MCF 10A (cell line): ENCODE measurements around the gene AK9. TPM values are rescaled to one million over a fixed set of nuclear protein-coding genes. Genes with fewer than 3 reads are reported as not detected.
A peak's percentile ranks its signal among the peaks of the same experiment; 100 is the strongest.

Experiments used
- BruUV-seq: library from RNA; stranded (reverse); fragments of 400-500 nt; replicated peaks from 2 replicates; lab custom pipeline; 2021; lab: Mats Ljungman, UMichigan
- CTCF ChIA-PET: fragments of 300-600 bp; sonication (Branson Sonifier 250); formaldehyde crosslinking; extraction: SDS; loops from one replicate; lab custom pipeline; 2021; ENCODE audit warnings: antibody characterized with exemption, inconsistent platforms; lab: Yijun Ruan, JAX
- POLR2A ChIA-PET: fragments of 300-600, 350-650 bp; sonication (Branson Sonifier 250); formaldehyde crosslinking; extraction: SDS; loops from one replicate; lab custom pipeline; 2020; ENCODE audit warnings: antibody characterized with exemption, inconsistent platforms; lab: Yijun Ruan, JAX
- DNase-seq: peaks from one replicate; pipeline ENCODE4 v3.0.0-alpha.2; 2018; ENCODE audit not compliant: unreplicated experiment
- H3K27ac Mint-ChIP-seq: one replicate; pipeline ENCODE4 v1.8.0; 2022; ENCODE audit warnings: mild to moderate bottlenecking, low read depth, mixed read lengths; ENCODE audit not compliant: unreplicated experiment
- H3K27me3 Mint-ChIP-seq: one replicate; pipeline ENCODE4 v1.8.0; 2022; ENCODE audit warnings: mixed read lengths; ENCODE audit not compliant: insufficient read depth, unreplicated experiment
- H3K36me3 Mint-ChIP-seq: one replicate; pipeline ENCODE4 v1.8.0; 2022; ENCODE audit warnings: mild to moderate bottlenecking, moderate library complexity, mixed read lengths; ENCODE audit not compliant: insufficient read depth, unreplicated experiment
- H3K4me1 Mint-ChIP-seq: one replicate; pipeline ENCODE4 v1.8.0; 2022; ENCODE audit warnings: mixed read lengths; ENCODE audit not compliant: insufficient read depth, unreplicated experiment
- H3K4me3 Mint-ChIP-seq: one replicate; pipeline ENCODE4 v1.8.0; 2022; ENCODE audit warnings: mild to moderate bottlenecking, moderate library complexity, mixed read lengths; ENCODE audit not compliant: unreplicated experiment
- H3K9me3 Mint-ChIP-seq: one replicate; pipeline ENCODE4 v1.8.0; 2022; ENCODE audit warnings: mixed read lengths; ENCODE audit not compliant: unreplicated experiment
- CTCF ChIP-seq: fragments of 200-600 bp; IDR thresholded peaks from one replicate; pipeline ENCODE4 v1.8.0; 2022; ENCODE audit warnings: antibody characterized with exemption, mild to moderate bottlenecking; ENCODE audit not compliant: unreplicated experiment
- intact Hi-C: fragments of 100-400 bp; cut with micrococcal nuclease; formaldehyde crosslinking; loops from 2 replicates; pipeline ENCODE4 v1.14.1; 2022
- total RNA-seq: library from RNA; stranded (reverse); gene quantifications from 2 replicates; pipeline ENCODE4 v1.2.3, GENCODE V29; 2022

The AK9 gene
- total RNA-seq, 1 experiment from 2014 or later: 4.7 TPM

GRCh38 chr6:109662192-109662591 lies 28.8 kb downstream of the AK9 start:
- no peak for DNase-seq
- no peak overlapping the region for H3K4me3 Mint-ChIP-seq
- no TSS peak for BruUV-seq
- TF ChIP-seq CTCF: no peak
- no peak overlapping the region for H3K27ac Mint-ChIP-seq
- H3K9me3 Mint-ChIP-seq: no peaks in the 10 kb centered on the region
- no peaks in the 10 kb centered on the region for H3K4me1 Mint-ChIP-seq
- H3K36me3 Mint-ChIP-seq: no peaks in the 10 kb centered on the region
- intact Hi-C loops: no loop called here
- POLR2A ChIA-PET: no interaction called here
- CTCF ChIA-PET: interaction anchor here (0.7 to 1.3 kb wide), 2 partner anchors 309 to 377 kb away, joined by 3 read pairs; no protein-coding TSS in a partner anchor
- H3K27me3 Mint-ChIP-seq: no peaks in the 10 kb centered on the region

GRCh38 chr6:109660526-109661320 lies 30.3 kb downstream of the AK9 start:
- no peak overlapping the region for H3K4me3 Mint-ChIP-seq
- H3K9me3 Mint-ChIP-seq: no peaks in the 10 kb centered on the region
- no peaks in the 10 kb centered on the region for H3K27me3 Mint-ChIP-seq
- H3K36me3 Mint-ChIP-seq: no peaks in the 10 kb centered on the region
- H3K4me1 Mint-ChIP-seq: no peaks in the 10 kb centered on the region
- no peak for TF ChIP-seq CTCF
- CTCF ChIA-PET: no interaction called here
- peak; percentile 23 for DNase-seq
- POLR2A ChIA-PET: no interaction called here
- no TSS peak for BruUV-seq
- H3K27ac Mint-ChIP-seq: no peak overlapping the region
- intact Hi-C loops: no loop called here

GRCh38 chr6:109655761-109656262 lies 35.2 kb downstream of the AK9 start:
- no peaks in the 10 kb centered on the region for H3K9me3 Mint-ChIP-seq
- CTCF ChIA-PET: interaction anchor here (1.2 kb wide), 1 partner anchor 11 kb away, joined by 3 read pairs; no protein-coding TSS in a partner anchor

More at GRCh38 chr6:109655761-109656262, 35.2 kb downstream of the AK9 start:
- no TSS peak for BruUV-seq
- no peaks in the 10 kb centered on the region for H3K27me3 Mint-ChIP-seq
- POLR2A ChIA-PET: no interaction called here
- intact Hi-C loops: no loop called here
- no peak for DNase-seq
- no peak for TF ChIP-seq CTCF
- no peaks in the 10 kb centered on the region for H3K4me1 Mint-ChIP-seq
- H3K27ac Mint-ChIP-seq: no peak overlapping the region
- H3K36me3 Mint-ChIP-seq: no peaks in the 10 kb centered on the region
- no peak overlapping the region for H3K4me3 Mint-ChIP-seq
